A673 (cell line): ENCODE data around the gene RAB7B.

Experiments used
- EZH2 ChIP-seq: fragments of 200-600 bp; sonication (generic); IDR thresholded peaks from 2 replicates; pipeline ENCODE4 v1.6.1; 2017; ENCODE audit warnings: borderline replicate concordance, low read depth, mild to moderate bottlenecking, mixed read lengths, antibody characterized with exemption, low read length; ENCODE audit not compliant: poor library complexity, severe bottlenecking
- TF ChIP-seq, protein P1 (sequence below): fragments of 300-800, 200-600 bp; sonication (generic); conservative IDR thresholded peaks from 2 replicates; pipeline ENCODE4 v1.5.1; 2017; ENCODE audit warnings: low read depth, mild to moderate bottlenecking, antibody characterized with exemption, low read length, moderate library complexity, mixed read lengths

- no peak for TF ChIP-seq EZH2
- TF ChIP-seq, protein P1, sequence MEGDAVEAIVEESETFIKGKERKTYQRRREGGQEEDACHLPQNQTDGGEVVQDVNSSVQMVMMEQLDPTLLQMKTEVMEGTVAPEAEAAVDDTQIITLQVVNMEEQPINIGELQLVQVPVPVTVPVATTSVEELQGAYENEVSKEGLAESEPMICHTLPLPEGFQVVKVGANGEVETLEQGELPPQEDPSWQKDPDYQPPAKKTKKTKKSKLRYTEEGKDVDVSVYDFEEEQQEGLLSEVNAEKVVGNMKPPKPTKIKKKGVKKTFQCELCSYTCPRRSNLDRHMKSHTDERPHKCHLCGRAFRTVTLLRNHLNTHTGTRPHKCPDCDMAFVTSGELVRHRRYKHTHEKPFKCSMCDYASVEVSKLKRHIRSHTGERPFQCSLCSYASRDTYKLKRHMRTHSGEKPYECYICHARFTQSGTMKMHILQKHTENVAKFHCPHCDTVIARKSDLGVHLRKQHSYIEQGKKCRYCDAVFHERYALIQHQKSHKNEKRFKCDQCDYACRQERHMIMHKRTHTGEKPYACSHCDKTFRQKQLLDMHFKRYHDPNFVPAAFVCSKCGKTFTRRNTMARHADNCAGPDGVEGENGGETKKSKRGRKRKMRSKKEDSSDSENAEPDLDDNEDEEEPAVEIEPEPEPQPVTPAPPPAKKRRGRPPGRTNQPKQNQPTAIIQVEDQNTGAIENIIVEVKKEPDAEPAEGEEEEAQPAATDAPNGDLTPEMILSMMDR, result no peak
Measured at GRCh38 chr1:205990226-205990625, 13.0 kb downstream of the RAB7B start.
